H9 (cell line): ENCODE results near the gene IFT27. TPM values are rescaled to one million over a fixed set of nuclear protein-coding genes. Genes with fewer than 3 reads are reported as not detected.

Source experiments
- DNase-seq: peaks from one replicate; pipeline ENCODE4 v3.0.0-alpha.2; 2017
- H2AFZ ChIP-seq: one replicate; pipeline ENCODE4 v1.6.1; 2013; ENCODE audit warnings: mild to moderate bottlenecking, low read length, control low read depth, moderate library complexity
- H2AK5ac ChIP-seq: 2 replicates; pipeline ENCODE4 v1.6.1; 2013; ENCODE audit warnings: low read length, control low read depth, mixed read lengths; ENCODE audit not compliant: insufficient read length
- H2BK120ac ChIP-seq: one replicate; pipeline ENCODE4 v1.6.1; 2013; ENCODE audit warnings: low read depth, mild to moderate bottlenecking, low read length, control low read depth, inconsistent platforms; ENCODE audit not compliant: poor library complexity, severe bottlenecking
- H2BK12ac ChIP-seq: 2 replicates; pipeline ENCODE4 v1.6.1; 2013; ENCODE audit warnings: low read length, control low read depth, mixed read lengths, low read depth; ENCODE audit not compliant: insufficient read length
- H2BK15ac ChIP-seq: 2 replicates; pipeline ENCODE4 v1.6.1; 2013; ENCODE audit warnings: low read depth, low read length, control low read depth
- H2BK20ac ChIP-seq: one replicate; pipeline ENCODE4 v1.6.1; 2013; ENCODE audit warnings: low read depth, mild to moderate bottlenecking, low read length, control low read depth, inconsistent platforms; ENCODE audit not compliant: poor library complexity, severe bottlenecking
- H2BK5ac ChIP-seq: 2 replicates; pipeline ENCODE4 v1.6.1; 2013; ENCODE audit warnings: low read length, control low read depth, mixed read lengths; ENCODE audit not compliant: insufficient read length
- H3K14ac ChIP-seq: 2 replicates; pipeline ENCODE4 v1.6.1; 2013; ENCODE audit warnings: low read length, control low read depth; ENCODE audit not compliant: insufficient read depth
- H3K18ac ChIP-seq: 2 replicates; pipeline ENCODE4 v1.6.1; 2013; ENCODE audit warnings: low read depth, mild to moderate bottlenecking, mixed read lengths, low read length, control low read depth; ENCODE audit not compliant: insufficient read length
- H3K23ac ChIP-seq: 2 replicates; pipeline ENCODE4 v1.6.1; 2013; ENCODE audit warnings: low read length, control low read depth, mixed read lengths, low read depth; ENCODE audit not compliant: insufficient read length
- H3K23me2 ChIP-seq: 2 replicates; pipeline ENCODE4 v1.6.1; 2013; ENCODE audit warnings: low read depth, mild to moderate bottlenecking, mixed read lengths, low read length, control low read depth; ENCODE audit not compliant: insufficient read length, poor library complexity, severe bottlenecking
- H3K27ac ChIP-seq: 2 replicates; pipeline ENCODE4 v1.5.1; 2013; ENCODE audit warnings: low read length, control low read depth, mixed read lengths, low read depth; ENCODE audit not compliant: insufficient read length
- H3K27me3 ChIP-seq: 2 replicates; pipeline ENCODE4 v1.6.1; 2013; ENCODE audit warnings: low read length, control low read depth, inconsistent platforms; ENCODE audit not compliant: insufficient read depth
- H3K4ac ChIP-seq: 2 replicates; pipeline ENCODE4 v1.6.1; 2013; ENCODE audit warnings: low read depth, mild to moderate bottlenecking, control low read depth, inconsistent platforms, low read length, moderate library complexity
- H3K4me1 ChIP-seq: 2 replicates; pipeline ENCODE4 v1.6.1; 2013; ENCODE audit warnings: low read length, control low read depth, inconsistent platforms; ENCODE audit not compliant: insufficient read depth
- H3K4me2 ChIP-seq: 2 replicates; pipeline ENCODE4 v1.6.1; 2013; ENCODE audit warnings: low read length, control low read depth, mixed read lengths; ENCODE audit not compliant: insufficient read length, insufficient read depth
- H3K56ac ChIP-seq: 2 replicates; pipeline ENCODE4 v1.6.1; 2013; ENCODE audit warnings: low read depth, mild to moderate bottlenecking, mixed read lengths, low read length, control low read depth; ENCODE audit not compliant: insufficient read length
- H3K79me1 ChIP-seq: 2 replicates; pipeline ENCODE4 v1.6.1; 2013; ENCODE audit warnings: low read depth, mild to moderate bottlenecking, moderate library complexity, low read length, control low read depth, inconsistent platforms; ENCODE audit not compliant: insufficient read depth, poor library complexity, severe bottlenecking
- H3K79me2 ChIP-seq: 2 replicates; pipeline ENCODE4 v1.6.1; 2013; ENCODE audit warnings: low read length, control low read depth, inconsistent platforms; ENCODE audit not compliant: insufficient read depth
- H3K9ac ChIP-seq: 2 replicates; pipeline ENCODE4 v1.6.1; 2013; ENCODE audit warnings: low read length, control low read depth, mixed read lengths; ENCODE audit not compliant: insufficient read length; ENCODE audit errors: extremely low read depth
- H3K9me3 ChIP-seq: one replicate; pipeline ENCODE4 v1.6.1; 2013; ENCODE audit warnings: low read depth, low read length, inconsistent platforms; ENCODE audit not compliant: control insufficient read depth
- H3T11ph ChIP-seq: one replicate; pipeline ENCODE4 v1.6.1; 2013; ENCODE audit warnings: mild to moderate bottlenecking, low read length, control low read depth, inconsistent platforms
- H4K20me1 ChIP-seq: one replicate; pipeline ENCODE4 v1.6.1; 2013; ENCODE audit not compliant: control insufficient read depth, insufficient read length, insufficient read depth
- H4K5ac ChIP-seq: 2 replicates; pipeline ENCODE4 v1.6.1; 2013; ENCODE audit warnings: low read depth, mild to moderate bottlenecking, mixed read lengths, low read length, control low read depth; ENCODE audit not compliant: insufficient read length
- H4K8ac ChIP-seq: replicated peaks from 2 replicates; pipeline ENCODE4 v1.6.1; 2013; ENCODE audit warnings: low read length, control low read depth, mixed read lengths, low read depth; ENCODE audit not compliant: insufficient read length
- H4K91ac ChIP-seq: 2 replicates; pipeline ENCODE4 v1.6.1; 2013; ENCODE audit warnings: low read depth, mild to moderate bottlenecking, moderate library complexity, mixed read lengths, low read length, control low read depth; ENCODE audit not compliant: insufficient read length
- H3K27ac Mint-ChIP-seq, 3 experiments: 2 replicates in 2 of 3; 3 replicates in 1 of 3; pipeline ENCODE4 v1.8.0; 2020 to 2021; ENCODE audit warnings: mixed read lengths in 3 of 3, mild to moderate bottlenecking in 1 of 3, moderate library complexity in 1 of 3
- H3K27me3 Mint-ChIP-seq: 2 replicates; pipeline ENCODE4 v1.8.0; 2021; ENCODE audit warnings: low read depth, mild to moderate bottlenecking, moderate library complexity, mixed read lengths
- H3K36me3 Mint-ChIP-seq, 3 experiments: 2 replicates in 2 of 3; 3 replicates in 1 of 3; pipeline ENCODE4 v1.8.0; 2020 to 2021; ENCODE audit warnings: low read depth in 3 of 3, mixed read lengths in 3 of 3; ENCODE audit not compliant: insufficient read depth in 1 of 3
- H3K4me1 Mint-ChIP-seq, 2 experiments: 2 replicates each; pipeline ENCODE4 v1.8.0; 2020; ENCODE audit warnings: mixed read lengths in 2 of 2
- H3K4me3 Mint-ChIP-seq, 2 experiments: 2 replicates in 1 of 2; 3 replicates in 1 of 2; pipeline ENCODE4 v1.8.0; 2020 to 2021; ENCODE audit warnings: mild to moderate bottlenecking in 2 of 2, mixed read lengths in 2 of 2, moderate library complexity in 1 of 2
- H3K9me3 Mint-ChIP-seq, 2 experiments: 2 replicates in 1 of 2; 3 replicates in 1 of 2; pipeline ENCODE4 v1.8.0; 2020; ENCODE audit warnings: mild to moderate bottlenecking in 2 of 2, mixed read lengths in 2 of 2, moderate library complexity in 1 of 2
- WGBS: extraction: QIAGEN DNeasy Blood & Tissue Kit; methylation state at CpG from one replicate; pipeline ENCODE4 v1.1.7; 2013; ENCODE audit warnings: missing lambda C conversion rate, low lambda C conversion rate, mixed read lengths; ENCODE audit not compliant: insufficient read length; ENCODE audit errors: extremely low coverage; 5-methylcytosine and 5-hydroxymethylcytosine counted together
- total RNA-seq: library from RNA; stranded (reverse); gene quantifications from 2 replicates; pipeline ENCODE4 v1.2.1, GENCODE V29; 2021
- TF ChIP-seq, protein P1 (sequence below): fragments of 200-600 bp; sonication (generic); conservative IDR thresholded peaks from 3 replicates; pipeline ENCODE4 v1.8.0; 2021; ENCODE audit warnings: antibody characterized with exemption, mild to moderate bottlenecking

The IFT27 gene
- total RNA-seq, 1 experiment from 2014 or later: 43.4 TPM

DNA sequence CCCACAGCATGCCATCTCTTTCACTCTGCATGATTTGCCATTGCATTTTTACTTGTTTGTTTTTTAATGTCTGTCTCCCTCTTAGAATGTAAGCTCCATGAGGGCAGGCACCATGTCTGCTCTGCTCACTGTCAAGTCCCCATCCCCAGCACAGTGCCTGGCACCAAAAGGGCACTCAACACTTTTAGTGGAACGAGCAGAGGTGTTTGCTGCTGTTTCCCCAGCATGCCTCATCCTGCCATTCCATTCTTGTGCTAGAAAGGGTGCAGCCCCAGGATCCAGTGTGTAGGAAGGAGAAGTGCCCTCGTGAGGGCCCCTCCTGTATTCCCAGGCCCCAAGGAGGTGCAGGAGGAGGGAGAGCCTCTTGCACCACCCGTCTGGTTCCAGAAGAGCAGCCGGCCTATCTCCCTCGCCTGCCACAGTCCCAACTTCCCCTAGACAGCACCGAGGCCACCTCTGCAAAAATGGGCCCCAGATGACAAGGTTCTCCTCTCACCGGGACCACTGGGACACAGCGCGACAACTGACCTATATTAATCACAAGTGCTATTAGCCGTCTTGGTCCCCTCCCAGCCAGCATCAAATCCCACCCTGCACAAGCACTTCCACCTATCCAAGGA, 39.1 kb downstream of the IFT27 start:
- Histone ChIP-seq H3K9me3 (no peaks in the 10 kb centered on the region), H3K14ac (no peak overlapping the region), H3T11ph (no peak overlapping the region), H2BK12ac (no peak overlapping the region), H2BK15ac (no peak overlapping the region), H3K9ac (no peak overlapping the region), H3K4me2 (no peak overlapping the region), H3K79me1 (no peaks in the 10 kb centered on the region), H3K27ac (no peak overlapping the region), H2BK5ac (no peak overlapping the region), H4K91ac (no peak overlapping the region), H3K56ac (no peak overlapping the region), H2BK120ac (no peak overlapping the region), H3K4me1 (no peaks in the 10 kb centered on the region), H3K79me2 (no peaks in the 10 kb centered on the region), H4K5ac (no peak overlapping the region), H4K20me1 (no peaks in the 10 kb centered on the region), H3K18ac (no peak overlapping the region), H3K23ac (no peak overlapping the region), H3K27me3 (no peaks in the 10 kb centered on the region; the same call in 1 of the 2 replicates), H3K23me2 (no peaks in the 10 kb centered on the region), H2AFZ (no peak overlapping the region), H4K8ac (no peak overlapping the region), H2BK20ac (no peak overlapping the region), H2AK5ac (no peak overlapping the region), H3K4ac (no peak overlapping the region)
- DNase-seq: peak; percentile 8
- TF ChIP-seq, protein P1, sequence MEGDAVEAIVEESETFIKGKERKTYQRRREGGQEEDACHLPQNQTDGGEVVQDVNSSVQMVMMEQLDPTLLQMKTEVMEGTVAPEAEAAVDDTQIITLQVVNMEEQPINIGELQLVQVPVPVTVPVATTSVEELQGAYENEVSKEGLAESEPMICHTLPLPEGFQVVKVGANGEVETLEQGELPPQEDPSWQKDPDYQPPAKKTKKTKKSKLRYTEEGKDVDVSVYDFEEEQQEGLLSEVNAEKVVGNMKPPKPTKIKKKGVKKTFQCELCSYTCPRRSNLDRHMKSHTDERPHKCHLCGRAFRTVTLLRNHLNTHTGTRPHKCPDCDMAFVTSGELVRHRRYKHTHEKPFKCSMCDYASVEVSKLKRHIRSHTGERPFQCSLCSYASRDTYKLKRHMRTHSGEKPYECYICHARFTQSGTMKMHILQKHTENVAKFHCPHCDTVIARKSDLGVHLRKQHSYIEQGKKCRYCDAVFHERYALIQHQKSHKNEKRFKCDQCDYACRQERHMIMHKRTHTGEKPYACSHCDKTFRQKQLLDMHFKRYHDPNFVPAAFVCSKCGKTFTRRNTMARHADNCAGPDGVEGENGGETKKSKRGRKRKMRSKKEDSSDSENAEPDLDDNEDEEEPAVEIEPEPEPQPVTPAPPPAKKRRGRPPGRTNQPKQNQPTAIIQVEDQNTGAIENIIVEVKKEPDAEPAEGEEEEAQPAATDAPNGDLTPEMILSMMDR: no peak
- WGBS: no CpG with 5 or more reads among the region's 10 CpGs
- Mint-ChIP-seq H3K27ac (no peak overlapping the region; a peak in 1 of 7 replicates), H3K9me3 (peaks cover 0 to 5% of the 10 kb centered on the region in 2 experiments; a peak in 3 of 5 replicates), H3K36me3 (peaks cover 0 to 4% (median 0%) of the 10 kb centered on the region in 3 experiments; a peak in 1 of 7 replicates), H3K4me3 (no peak overlapping the region), H3K27me3 (peaks cover 80% of the 10 kb centered on the region), H3K4me1 (peaks cover 0 to 3% of the 10 kb centered on the region in 2 experiments; a peak in 1 of 4 replicates)
